Measurements from ENCODE around the gene DNMT3B.

GRCh38 chr20:32832664-32833063 lies 70.5 kb downstream of the DNMT3B start:
- TF ChIP-seq CTCF (IDR thresholded peaks at IDR 0.05) = no peak
- TF ChIP-seq POLR2AphosphoS5 (IDR thresholded peaks at IDR 0.05; ENCODE audit: low read depth, low read length) = no peak
